22Rv1 (cell line): ENCODE measurements around the gene PSMC3.

Source experiments
- CTCF ChIP-seq: fragments of 450-650 bp; IDR thresholded peaks from 2 replicates; pipeline ENCODE4 v1.5.1; 2017; ENCODE audit warnings: mild to moderate bottlenecking
- ZFX ChIP-seq: fragments of 450-650 bp; IDR thresholded peaks from 2 replicates; pipeline ENCODE4 v1.6.1; 2017; ENCODE audit warnings: antibody characterized with exemption, borderline replicate concordance

- TF ChIP-seq CTCF: no peak
- no peak for TF ChIP-seq ZFX
Observed at GRCh38 chr11:47440054-47440476, 13.8 kb upstream of the PSMC3 start.
